ENCODE measurements around the gene LRBA.

Gene LRBA

GRCh38 chr4:150816491-150816890, 198.6 kb downstream of the LRBA start:
- in situ Hi-C loops (cut with HindIII; ENCODE audit: low sequenced_read_pairs): no loop called here

- in situ Hi-C loops (cut with HindIII; ENCODE audit: low sequenced_read_pairs): no loop called here
Measured at GRCh38 chr4:150814873-150815272, 200.2 kb downstream of the LRBA start.

- in situ Hi-C loops (cut with HindIII; ENCODE audit: low sequenced_read_pairs): no loop called here
Measured at GRCh38 chr4:150805183-150806025, 209.7 kb downstream of the LRBA start.

- in situ Hi-C loops (cut with HindIII; ENCODE audit: low sequenced_read_pairs): no loop called here
Measured at GRCh38 chr4:150801833-150802232, 213.3 kb downstream of the LRBA start.

GRCh38 chr4:150799207-150799606, 215.9 kb downstream of the LRBA start:
- in situ Hi-C loops (cut with HindIII; ENCODE audit: low sequenced_read_pairs): no loop called here

- in situ Hi-C loops (cut with HindIII; ENCODE audit: low sequenced_read_pairs): no loop called here
Measured at GRCh38 chr4:150794706-150795105, 220.4 kb downstream of the LRBA start.

GRCh38 chr4:150789864-150790263, 225.2 kb downstream of the LRBA start:
- in situ Hi-C loops (cut with HindIII; ENCODE audit: low sequenced_read_pairs): no loop called here

- in situ Hi-C loops (cut with HindIII; ENCODE audit: low sequenced_read_pairs): no loop called here
Measured at GRCh38 chr4:150784939-150785338, 230.1 kb downstream of the LRBA start.

- in situ Hi-C loops (cut with HindIII; ENCODE audit: low sequenced_read_pairs): no loop called here
Measured at GRCh38 chr4:150784305-150784704, 230.8 kb downstream of the LRBA start.

- in situ Hi-C loops (cut with HindIII; ENCODE audit: low sequenced_read_pairs): no loop called here
Measured at GRCh38 chr4:150782921-150783320, 232.2 kb downstream of the LRBA start.

- in situ Hi-C loops (cut with HindIII; ENCODE audit: low sequenced_read_pairs): no loop called here
Measured at GRCh38 chr4:150782311-150782710, 232.8 kb downstream of the LRBA start.

- in situ Hi-C loops (cut with HindIII; ENCODE audit: low sequenced_read_pairs): no loop called here
Measured at GRCh38 chr4:150781191-150781590, 233.9 kb downstream of the LRBA start.

- in situ Hi-C loops (cut with HindIII; ENCODE audit: low sequenced_read_pairs): no loop called here
Measured at GRCh38 chr4:150779707-150780106, 235.4 kb downstream of the LRBA start.

GRCh38 chr4:150773729-150774449, 241.2 kb downstream of the LRBA start:
- in situ Hi-C loops (cut with HindIII; ENCODE audit: low sequenced_read_pairs): no loop called here

GRCh38 chr4:150773032-150773431, 242.1 kb downstream of the LRBA start:
- in situ Hi-C loops (cut with HindIII; ENCODE audit: low sequenced_read_pairs): no loop called here

GRCh38 chr4:150771382-150771781, 243.7 kb downstream of the LRBA start:
- in situ Hi-C loops (cut with HindIII; ENCODE audit: low sequenced_read_pairs): no loop called here

GRCh38 chr4:150769845-150770244, 245.2 kb downstream of the LRBA start:
- in situ Hi-C loops (cut with HindIII; ENCODE audit: low sequenced_read_pairs): no loop called here

GRCh38 chr4:150769248-150769647, 245.8 kb downstream of the LRBA start:
- in situ Hi-C loops (cut with HindIII; ENCODE audit: low sequenced_read_pairs): no loop called here

- in situ Hi-C loops (cut with HindIII; ENCODE audit: low sequenced_read_pairs): no loop called here
Measured at GRCh38 chr4:150768497-150768896, 246.6 kb downstream of the LRBA start.

- in situ Hi-C loops (cut with HindIII; ENCODE audit: low sequenced_read_pairs): no loop called here
Measured at GRCh38 chr4:150765216-150765615, 249.9 kb downstream of the LRBA start.

GRCh38 chr4:150751648-150752047, 263.4 kb downstream of the LRBA start:
- in situ Hi-C loops (cut with HindIII; ENCODE audit: low sequenced_read_pairs): no loop called here

- in situ Hi-C loops (cut with HindIII; ENCODE audit: low sequenced_read_pairs): no loop called here
Measured at GRCh38 chr4:150750824-150751223, 264.3 kb downstream of the LRBA start.

All from endothelial cell of hepatic sinusoid (primary cell).